Measurements from ENCODE around the gene BBS12. TPM values are rescaled to one million over a fixed set of nuclear protein-coding genes. Genes with fewer than 3 reads are reported as not detected.

The BBS12 gene
- total RNA-seq, 1 experiment from 2014 or later, result 1.5 TPM

GRCh38 chr4:122702939-122703338, 29.6 kb upstream of the BBS12 start:
- Histone ChIP-seq H3K9me3 (ENCODE audit: control insufficient read depth, insufficient read depth, low read depth, low read length) (no peaks in the 10 kb centered on the region), H3K36me3 (ENCODE audit: control insufficient read depth, insufficient read depth, low read length) (no peaks in the 10 kb centered on the region), H3K4me1 (ENCODE audit: control insufficient read depth, insufficient read depth, low read length) (no peaks in the 10 kb centered on the region), H3K27me3 (ENCODE audit: control insufficient read depth, insufficient read depth, low read length) (no peaks in the 10 kb centered on the region), H3K4me3 (ENCODE audit: low read depth in 2 of 2, low read length in 2 of 2) (no peak overlapping the region), H3K27ac (ENCODE audit: low read length) (no peak overlapping the region)
- in situ Hi-C loops (cut with HindIII; ENCODE audit: low pct_unique_long_range_greater_than_20kb, low sequenced_read_pairs) (no loop called here), intact Hi-C loops (cut with micrococcal nuclease; ENCODE audit: unreplicated experiment) (no loop called here)
- POLR2A ChIA-PET, result no interaction called here
- no peak for ATAC-seq
- CTCF ChIA-PET, result no interaction called here
- TF ChIP-seq POLR2AphosphoS5 (IDR thresholded peaks at IDR 0.05; ENCODE audit: low read depth, low read length) (no peak), TCF7L2 (IDR thresholded peaks at IDR 0.05; ENCODE audit: low read depth, low read length) (no peak), REST (IDR thresholded peaks at IDR 0.05; ENCODE audit: insufficient read depth in 1 of 2, low read depth in 2 of 2, low read length in 1 of 2) (no peak), SIN3A (IDR thresholded peaks at IDR 0.05; ENCODE audit: borderline replicate concordance, insufficient read depth, low read depth, low read length) (no peak), CTCF (IDR thresholded peaks at IDR 0.05) (no peak)
- DNase-seq (ENCODE audit: low read depth, low spot score), result no peak
- no TSS peak for BruUV-seq (replicated peaks)

DNA sequence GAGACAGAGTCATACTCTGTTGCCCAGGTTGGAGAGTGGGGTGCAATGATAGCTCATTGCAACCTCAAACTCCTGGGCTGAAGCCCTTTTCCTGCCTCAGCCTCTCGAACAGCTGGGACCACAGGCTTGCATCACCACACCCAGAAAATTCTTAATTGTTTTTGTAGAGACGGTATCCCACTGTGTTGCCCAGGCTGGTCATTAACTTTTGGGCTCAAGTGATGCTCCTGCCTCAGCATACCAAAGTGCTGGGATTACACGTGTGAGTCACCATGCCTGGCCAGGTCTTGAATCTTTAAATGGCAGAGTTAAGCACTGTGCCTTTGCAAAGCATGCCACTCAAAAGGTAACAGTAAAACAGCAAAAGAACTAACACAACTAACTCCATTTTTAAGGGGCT, 28.6 kb upstream of the BBS12 start:
- intact Hi-C loops (cut with micrococcal nuclease; ENCODE audit: unreplicated experiment), result no loop called here
- no peak overlapping the region for H3K27ac ChIP-seq (ENCODE audit: low read length)
- DNase-seq (ENCODE audit: low read depth, low spot score) (no peak), ATAC-seq (no peak)
- ChIA-PET POLR2A (no interaction called here), CTCF (no interaction called here)
- H3K36me3 ChIP-seq (ENCODE audit: control insufficient read depth, insufficient read depth, low read length), result no peaks in the 10 kb centered on the region
- TF ChIP-seq TCF7L2 (IDR thresholded peaks at IDR 0.05; ENCODE audit: low read depth, low read length), result no peak
- TF ChIP-seq REST (IDR thresholded peaks at IDR 0.05; ENCODE audit: insufficient read depth in 1 of 2, low read depth in 2 of 2, low read length in 1 of 2), result no peak
- TF ChIP-seq CTCF (IDR thresholded peaks at IDR 0.05), result no peak
- TF ChIP-seq SIN3A (IDR thresholded peaks at IDR 0.05; ENCODE audit: borderline replicate concordance, insufficient read depth, low read depth, low read length), result no peak
- no peaks in the 10 kb centered on the region for H3K27me3 ChIP-seq (ENCODE audit: control insufficient read depth, insufficient read depth, low read length)
- no peak overlapping the region for H3K4me3 ChIP-seq (ENCODE audit: low read depth in 2 of 2, low read length in 2 of 2)
- BruUV-seq (replicated peaks), result no TSS peak
- H3K4me1 ChIP-seq (ENCODE audit: control insufficient read depth, insufficient read depth, low read length), result no peaks in the 10 kb centered on the region
- in situ Hi-C loops (cut with HindIII; ENCODE audit: low pct_unique_long_range_greater_than_20kb, low sequenced_read_pairs), result no loop called here
- H3K9me3 ChIP-seq (ENCODE audit: control insufficient read depth, insufficient read depth, low read depth, low read length), result no peaks in the 10 kb centered on the region

Data from Panc1 (cell line).